PC-3 (cell line): ENCODE measurements around the gene VPS41. TPM values are rescaled to one million over a fixed set of nuclear protein-coding genes. Genes with fewer than 3 reads are reported as not detected.
A peak's percentile ranks its signal among the peaks of the same experiment; 100 is the strongest.

Source experiments
- ATAC-seq: fragments of 200-7000 bp; cut with Tn5 transposase; 2 replicates; pipeline ENCODE4 v1.9.1; 2020; ENCODE audit warnings: mild to moderate bottlenecking, moderate library complexity
- BruUV-seq: library from RNA; stranded (reverse); fragments of 400-500 nt; replicated peaks from 2 replicates; lab custom pipeline; 2021; lab: Mats Ljungman, UMichigan
- CTCF ChIA-PET: fragments of 300-600 bp; sonication (Branson Sonifier 250); formaldehyde crosslinking; loops from one replicate; lab custom pipeline; 2022; ENCODE audit warnings: antibody characterized with exemption; lab: Charles Lee
- POLR2A ChIA-PET: fragments of 300-600 bp; sonication (Branson Sonifier 250); formaldehyde crosslinking; loops from one replicate; lab custom pipeline; 2022; ENCODE audit warnings: antibody characterized with exemption; ENCODE audit not compliant: unreplicated experiment; lab: Charles Lee
- DNase-seq: peaks from one replicate; pipeline ENCODE4 v3.0.0-alpha.2; 2015
- H2AFZ ChIP-seq: fragments of 300-600 bp; sonication (generic); 2 replicates; pipeline ENCODE4 v1.6.0; 2016; ENCODE audit warnings: antibody characterized with exemption, low read length
- H3F3A ChIP-seq: fragments of 300-600 bp; sonication (generic); one replicate; pipeline ENCODE4 v1.6.0; 2017; ENCODE audit warnings: antibody characterized with exemption, low read length, control low read depth, mild to moderate bottlenecking; ENCODE audit not compliant: unreplicated experiment
- H3K27ac ChIP-seq: fragments of 300-600 bp; sonication (generic); 2 replicates; pipeline ENCODE4 v1.5.1; 2016; ENCODE audit warnings: mild to moderate bottlenecking, low read length
- H3K27me3 ChIP-seq: fragments of 300-600 bp; sonication (generic); 2 replicates; pipeline ENCODE4 v1.6.1; 2016; ENCODE audit warnings: low read length, mixed read lengths
- H3K36me3 ChIP-seq: fragments of 300-600 bp; sonication (generic); 2 replicates; pipeline ENCODE4 v1.6.1; 2016; ENCODE audit warnings: low read depth, mixed run types, low read length, mixed read lengths
- H3K4me1 ChIP-seq: fragments of 300-600 bp; sonication (generic); 2 replicates; pipeline ENCODE4 v1.5.1; 2016; ENCODE audit warnings: low read length; ENCODE audit not compliant: insufficient read depth
- H3K4me2 ChIP-seq: fragments of 300-600 bp; sonication (generic); 2 replicates; pipeline ENCODE4 v1.6.0; 2016; ENCODE audit warnings: low read length
- H3K4me3 ChIP-seq: fragments of 300-600 bp; sonication (generic); 2 replicates; pipeline ENCODE4 v1.5.1; 2016; ENCODE audit warnings: mild to moderate bottlenecking, low read length, mixed read lengths
- H3K79me2 ChIP-seq: fragments of 300-600 bp; sonication (generic); 2 replicates; pipeline ENCODE4 v1.6.1; 2017; ENCODE audit warnings: low read length, mixed read lengths
- H3K9ac ChIP-seq: fragments of 300-600 bp; sonication (generic); 2 replicates; pipeline ENCODE4 v1.6.0; 2016; ENCODE audit warnings: mild to moderate bottlenecking, low read length
- H3K9me2 ChIP-seq: fragments of 300-600 bp; sonication (generic); replicated peaks from 2 replicates; pipeline ENCODE4 v1.6.1; 2016; ENCODE audit warnings: mixed run types, low read length, mixed read lengths
- H3K9me3 ChIP-seq: fragments of 300-600 bp; sonication (generic); 2 replicates; pipeline ENCODE4 v1.6.1; 2016; ENCODE audit warnings: low read length, mixed read lengths
- H4K20me1 ChIP-seq: fragments of 300-600 bp; sonication (generic); 2 replicates; pipeline ENCODE4 v1.6.1; 2016; ENCODE audit warnings: low read length, mixed read lengths
- EZH2 ChIP-seq: fragments of 300-600 bp; sonication (generic); IDR thresholded peaks from one replicate; pipeline ENCODE4 v1.6.1; 2017; ENCODE audit warnings: antibody characterized with exemption, mild to moderate bottlenecking, low read length; ENCODE audit not compliant: unreplicated experiment
- EZH2phosphoT487 ChIP-seq: fragments of 300-600 bp; sonication (generic); IDR thresholded peaks from 2 replicates; pipeline ENCODE4 v1.6.1; 2018; ENCODE audit warnings: mild to moderate bottlenecking, antibody characterized with exemption, low read length, borderline replicate concordance
- intact Hi-C: fragments of 100-400 bp; cut with micrococcal nuclease; formaldehyde crosslinking; loops from 2 replicates; pipeline ENCODE4 v1.9.0; 2023
- total RNA-seq: library from RNA; depleted of rRNA; stranded (reverse); fragments of >200 nt; gene quantifications from 2 replicates; pipeline ENCODE4 v1.2.3, GENCODE V29; 2014
- TF ChIP-seq, protein P1 (sequence below): fragments of 300-600 bp; sonication (generic); conservative IDR thresholded peaks from 2 replicates; pipeline ENCODE4 v1.5.1; 2017; ENCODE audit warnings: antibody characterized with exemption, low read depth, mild to moderate bottlenecking, low read length

Gene VPS41
- total RNA-seq, 1 experiment from 2014 or later, result 35.2 TPM

- Histone ChIP-seq H3K27me3 (no peaks in the 10 kb centered on the region), H3K9me3 (no peaks in the 10 kb centered on the region), H3K4me1 (peaks cover 17% of the 10 kb centered on the region), H2AFZ (no peak overlapping the region), H3K27ac (no peak overlapping the region), H3K79me2 (no peaks in the 10 kb centered on the region), H3K36me3 (no peaks in the 10 kb centered on the region), H3K9ac (no peak overlapping the region), H3K4me3 (no peak overlapping the region), H4K20me1 (no peaks in the 10 kb centered on the region), H3F3A (no peaks in the 10 kb centered on the region), H3K4me2 (no peak overlapping the region), H3K9me2 (no peaks in the 10 kb centered on the region)
- intact Hi-C loops, result no loop called here
- DNase-seq (no peak), ATAC-seq (no peak)
- ChIA-PET CTCF (interaction anchor here (0.6 kb wide), 1 partner anchor 46 kb away, joined by 3 read pairs; no protein-coding TSS in a partner anchor), POLR2A (interaction anchor here (0.6 kb wide), 1 partner anchor 106 kb away, joined by 5 read pairs; no protein-coding TSS in a partner anchor)
- TF ChIP-seq, protein P1, sequence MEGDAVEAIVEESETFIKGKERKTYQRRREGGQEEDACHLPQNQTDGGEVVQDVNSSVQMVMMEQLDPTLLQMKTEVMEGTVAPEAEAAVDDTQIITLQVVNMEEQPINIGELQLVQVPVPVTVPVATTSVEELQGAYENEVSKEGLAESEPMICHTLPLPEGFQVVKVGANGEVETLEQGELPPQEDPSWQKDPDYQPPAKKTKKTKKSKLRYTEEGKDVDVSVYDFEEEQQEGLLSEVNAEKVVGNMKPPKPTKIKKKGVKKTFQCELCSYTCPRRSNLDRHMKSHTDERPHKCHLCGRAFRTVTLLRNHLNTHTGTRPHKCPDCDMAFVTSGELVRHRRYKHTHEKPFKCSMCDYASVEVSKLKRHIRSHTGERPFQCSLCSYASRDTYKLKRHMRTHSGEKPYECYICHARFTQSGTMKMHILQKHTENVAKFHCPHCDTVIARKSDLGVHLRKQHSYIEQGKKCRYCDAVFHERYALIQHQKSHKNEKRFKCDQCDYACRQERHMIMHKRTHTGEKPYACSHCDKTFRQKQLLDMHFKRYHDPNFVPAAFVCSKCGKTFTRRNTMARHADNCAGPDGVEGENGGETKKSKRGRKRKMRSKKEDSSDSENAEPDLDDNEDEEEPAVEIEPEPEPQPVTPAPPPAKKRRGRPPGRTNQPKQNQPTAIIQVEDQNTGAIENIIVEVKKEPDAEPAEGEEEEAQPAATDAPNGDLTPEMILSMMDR, result no peak
- TF ChIP-seq EZH2, result no peak
- TF ChIP-seq EZH2phosphoT487, result no peak
- no TSS peak for BruUV-seq
Observed at GRCh38 chr7:38723327-38723726, 185.7 kb downstream of the VPS41 start.

- H3F3A ChIP-seq, result no peaks in the 10 kb centered on the region
- ATAC-seq, result no peak
- no peak overlapping the region for H3K9ac ChIP-seq
- intact Hi-C loops, result no loop called here
- TF ChIP-seq EZH2, result no peak
- TF ChIP-seq EZH2phosphoT487, result no peak
- TF ChIP-seq, protein P1, result peak; percentile 33; the same call in 1 of the 2 replicates
- H3K36me3 ChIP-seq, result no peaks in the 10 kb centered on the region
- ChIA-PET CTCF (no interaction called here), POLR2A (no interaction called here)
- H3K9me2 ChIP-seq, result no peaks in the 10 kb centered on the region
- no peaks in the 10 kb centered on the region for H3K27me3 ChIP-seq
- no peak overlapping the region for H3K27ac ChIP-seq
- no peaks in the 10 kb centered on the region for H3K4me1 ChIP-seq
- no peak overlapping the region for H3K4me2 ChIP-seq
- DNase-seq, result peak; percentile 10
- no peak overlapping the region for H3K4me3 ChIP-seq
- H2AFZ ChIP-seq, result no peak overlapping the region
- no peaks in the 10 kb centered on the region for H3K9me3 ChIP-seq
- H4K20me1 ChIP-seq, result no peaks in the 10 kb centered on the region
- no peaks in the 10 kb centered on the region for H3K79me2 ChIP-seq
- BruUV-seq, result no TSS peak
Observed at GRCh38 chr7:38716397-38716796, 192.6 kb downstream of the VPS41 start.

DNA sequence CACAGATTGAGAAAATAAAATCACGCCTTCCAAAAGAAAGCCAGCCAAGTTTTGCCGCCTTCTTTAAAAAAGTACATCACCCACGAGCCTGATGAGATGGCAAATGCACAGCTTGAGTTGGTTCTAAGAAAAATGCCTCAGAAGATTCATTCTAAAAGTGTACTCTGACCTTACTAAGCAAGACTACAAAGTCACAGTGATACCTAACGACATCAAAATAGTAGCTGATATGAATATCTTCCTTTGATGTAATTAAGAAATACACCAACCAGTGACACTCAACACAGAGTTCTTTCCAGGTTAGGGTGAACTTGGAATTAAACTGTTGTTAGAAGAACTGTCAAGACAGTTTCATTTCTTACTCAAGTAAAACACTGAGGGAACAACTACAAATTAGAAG, 199.9 kb downstream of the VPS41 start:
- H3K79me2 ChIP-seq, result no peaks in the 10 kb centered on the region

More for the DNA sequence above, 199.9 kb downstream of the VPS41 start:
- H3K27ac ChIP-seq, result no peak overlapping the region
- no peak overlapping the region for H3K9ac ChIP-seq
- intact Hi-C loops, result no loop called here
- ATAC-seq (no peak), DNase-seq (no peak)
- ChIA-PET POLR2A (no interaction called here), CTCF (no interaction called here)
- H3K36me3 ChIP-seq, result no peaks in the 10 kb centered on the region
- H2AFZ ChIP-seq, result no peak overlapping the region
- no peak overlapping the region for H3K4me3 ChIP-seq
- no peaks in the 10 kb centered on the region for H3K9me2 ChIP-seq
- no peaks in the 10 kb centered on the region for H3K9me3 ChIP-seq
- H3K27me3 ChIP-seq, result no peaks in the 10 kb centered on the region
- H3F3A ChIP-seq, result peaks cover 7% of the 10 kb centered on the region
- H3K4me1 ChIP-seq, result peaks cover 11% of the 10 kb centered on the region
- TF ChIP-seq EZH2phosphoT487 (no peak), EZH2 (no peak)
- TF ChIP-seq, protein P1, result no peak
- no peak overlapping the region for H3K4me2 ChIP-seq
- no TSS peak for BruUV-seq
- no peaks in the 10 kb centered on the region for H4K20me1 ChIP-seq
